Transverse colon (tissue), 4 donors: Measurements from ENCODE around the gene PACS1. TPM values are rescaled to one million over a fixed set of nuclear protein-coding genes. Genes with fewer than 3 reads are reported as not detected.

Source experiments
- DNase-seq: peaks from one replicate; pipeline ENCODE4 v3.0.0-alpha.2; 2019
- H3K27ac ChIP-seq, 4 donors: fragments of 200-600 bp; sonication (generic); 2 replicates each; pipeline ENCODE4 v1.5.1; 2016 to 2018; ENCODE audit warnings: inconsistent platforms in 4 of 4
- H3K27me3 ChIP-seq: fragments of 200-600 bp; sonication (generic); 2 replicates; pipeline ENCODE4 v1.5.1; 2017; ENCODE audit warnings: inconsistent platforms
- H3K36me3 ChIP-seq, 4 donors: fragments of 200-600 bp; sonication (generic); 2 replicates each; pipeline ENCODE4 v1.5.1; 2017 to 2019; ENCODE audit warnings: inconsistent platforms in 4 of 4
- H3K4me1 ChIP-seq, 4 donors: fragments of 200-600 bp; sonication (generic); 2 replicates each; pipeline ENCODE4 v1.5.1; 2017 to 2020; ENCODE audit warnings: inconsistent platforms in 4 of 4
- H3K4me3 ChIP-seq, 4 donors: fragments of 200-600 bp; sonication (generic); 1 replicate in 1 of 4; 2 replicates in 3 of 4; pipeline versions ENCODE4 v1.5.1 to v1.6.1; 2017 to 2019; ENCODE audit warnings: inconsistent platforms in 4 of 4
- H3K9me3 ChIP-seq, 2 donors: fragments of 200-600 bp; sonication (generic); 2 replicates each; pipeline ENCODE4 v1.5.1; 2017 to 2019; ENCODE audit warnings: inconsistent platforms in 2 of 2
- CTCF ChIP-seq, 5 experiments: fragments of 200-600 bp in 3 of 5; fragments of 450-650 bp in 2 of 5; sonication (generic) in 3 of 5; IDR thresholded peaks; 1 replicate in 2 of 5; 2 replicates in 3 of 5; pipeline ENCODE4 v1.5.1; 2016 to 2017; ENCODE audit warnings: antibody characterized with exemption in 5 of 5, inconsistent platforms in 3 of 5, mild to moderate bottlenecking in 2 of 5, moderate library complexity in 1 of 5
- EP300 ChIP-seq: sonication (generic); formaldehyde crosslinking; IDR thresholded peaks from one replicate; pipeline ENCODE4 v1.6.1; 2017; ENCODE audit warnings: antibody characterized with exemption, low read depth
- POLR2A ChIP-seq: fragments of 450-650 bp; IDR thresholded peaks from one replicate; pipeline ENCODE4 v1.6.1; 2016; ENCODE audit warnings: antibody characterized with exemption, mild to moderate bottlenecking, moderate library complexity
- POLR2AphosphoS5 ChIP-seq, 3 donors: sonication (generic); formaldehyde crosslinking; IDR thresholded peaks; one replicate each; pipeline ENCODE4 v1.6.1; 2016; ENCODE audit warnings: antibody characterized with exemption in 3 of 3
- WGBS, 2 donors: methylation state at CpG; one replicate each; pipeline ENCODE4 v1.1.5; 2018; ENCODE audit warnings: low coverage in 1 of 2; 5-methylcytosine and 5-hydroxymethylcytosine counted together
- in situ Hi-C, 4 donors: fragments of 200-750 bp; cut with MboI; loops; one replicate each; pipeline versions ENCODE4 v1.15.0 to v1.15.1; 2017; ENCODE audit warnings: low sequenced_read_pairs in 3 of 4, low pct_ligation_motif_present in 1 of 4, low pct_unique_long_range_greater_than_20kb in 1 of 4
- intact Hi-C: fragments of 100-400 bp; cut with DNase I; formaldehyde crosslinking; loops from one replicate; pipeline ENCODE4 v1.15.1; 2023; ENCODE audit warnings: low total_unique reads
- total RNA-seq, 4 donors: library from RNA; depleted of rRNA; stranded (reverse); fragments of >200 nt; gene quantifications; one replicate each; pipeline ENCODE4 v1.1.0, GENCODE V29; 2016

Gene PACS1
- total RNA-seq, 4 donors from 2014 or later, result 9.8 to 52.0 (median 27.2) TPM

- 93 to 100% methylated on average over 1 to 11 of the region's 11 CpGs for WGBS, 2 donors
- Histone ChIP-seq H3K27me3 (no peaks in the 10 kb centered on the region), H3K27ac (no peak overlapping the region), H3K4me3 (no peak overlapping the region), H3K36me3 (peaks cover 0 to 10% (median 0%) of the 10 kb centered on the region in 4 donors), H3K9me3 (no peaks in the 10 kb centered on the region), H3K4me1 (no peaks in the 10 kb centered on the region)
- intact Hi-C loops (no loop called here), in situ Hi-C loops (no loop called here)
- no peak for DNase-seq
- TF ChIP-seq CTCF (IDR thresholded peaks at IDR 0.05) (no peak), POLR2AphosphoS5 (IDR thresholded peaks at IDR 0.05) (no peak), POLR2A (no peak), EP300 (no peak)
Observed at GRCh38 chr11:66232769-66233168, 162.7 kb downstream of the PACS1 start.

GRCh38 chr11:66233301-66233700, 163.2 kb downstream of the PACS1 start:
- in situ Hi-C loops (no loop called here), intact Hi-C loops (no loop called here)
- 97% methylated on average over 5 of the region's 5 CpGs; no CpG with 5 or more reads in 1 of the 2 donors for WGBS, 2 donors
- H3K4me3 ChIP-seq, result no peak overlapping the region
- peaks cover 0 to 10% (median 0%) of the 10 kb centered on the region in 4 donors for H3K36me3 ChIP-seq
- no peaks in the 10 kb centered on the region for H3K4me1 ChIP-seq
- no peak for DNase-seq
- no peaks in the 10 kb centered on the region for H3K27me3 ChIP-seq
- TF ChIP-seq EP300, result no peak
- TF ChIP-seq POLR2AphosphoS5 (IDR thresholded peaks at IDR 0.05), result no peak
- no peak for TF ChIP-seq POLR2A
- no peak for TF ChIP-seq CTCF (IDR thresholded peaks at IDR 0.05)
- H3K9me3 ChIP-seq, result no peaks in the 10 kb centered on the region
- H3K27ac ChIP-seq, result no peak overlapping the region

- Histone ChIP-seq H3K4me3 (no peak overlapping the region), H3K4me1 (no peaks in the 10 kb centered on the region), H3K36me3 (peaks cover 0 to 10% (median 0%) of the 10 kb centered on the region in 4 donors), H3K9me3 (no peaks in the 10 kb centered on the region), H3K27ac (no peak overlapping the region), H3K27me3 (no peaks in the 10 kb centered on the region)
- WGBS, 2 donors, result 92 to 96% methylated on average over 5 to 11 of the region's 11 CpGs
- TF ChIP-seq EP300 (no peak), POLR2AphosphoS5 (IDR thresholded peaks at IDR 0.05) (no peak), POLR2A (no peak), CTCF (IDR thresholded peaks at IDR 0.05) (no peak)
- intact Hi-C loops (no loop called here), in situ Hi-C loops (no loop called here)
- DNase-seq, result no peak
Observed at GRCh38 chr11:66235141-66235540, 165.1 kb downstream of the PACS1 start.

- Histone ChIP-seq H3K4me1 (no peaks in the 10 kb centered on the region), H3K27me3 (no peaks in the 10 kb centered on the region), H3K4me3 (no peak overlapping the region), H3K36me3 (no peaks in the 10 kb centered on the region), H3K9me3 (no peaks in the 10 kb centered on the region), H3K27ac (no peak overlapping the region)
- intact Hi-C loops (no loop called here), in situ Hi-C loops (no loop called here)
- DNase-seq, result no peak
- TF ChIP-seq POLR2AphosphoS5 (IDR thresholded peaks at IDR 0.05) (no peak), EP300 (no peak)
- WGBS, 2 donors, result 93% methylated on average over 5 of the region's 6 CpGs; no CpG with 5 or more reads in 1 of the 2 donors
Observed at GRCh38 chr11:66237867-66238266, 167.8 kb downstream of the PACS1 start.
